Esophagus muscularis mucosa (tissue), 4 donors: ENCODE data around the gene C1orf167.

Source experiments
- EP300 ChIP-seq: sonication (generic); formaldehyde crosslinking; IDR thresholded peaks from one replicate; pipeline ENCODE4 v1.6.1; 2017; ENCODE audit warnings: antibody characterized with exemption
- POLR2A ChIP-seq: fragments of 450-650 bp; IDR thresholded peaks from one replicate; pipeline ENCODE4 v1.6.1; 2017; ENCODE audit warnings: antibody characterized with exemption, moderate library complexity, mild to moderate bottlenecking, low read depth
- TF ChIP-seq, protein P1 (sequence below), 3 experiments: fragments of 200-600 bp in 2 of 3; fragments of 450-650 bp in 1 of 3; sonication (generic) in 2 of 3; IDR thresholded peaks; one replicate each; pipeline ENCODE4 v1.5.1; 2017 to 2019; ENCODE audit warnings: antibody characterized with exemption in 3 of 3, mild to moderate bottlenecking in 2 of 3, moderate library complexity in 1 of 3

DNA sequence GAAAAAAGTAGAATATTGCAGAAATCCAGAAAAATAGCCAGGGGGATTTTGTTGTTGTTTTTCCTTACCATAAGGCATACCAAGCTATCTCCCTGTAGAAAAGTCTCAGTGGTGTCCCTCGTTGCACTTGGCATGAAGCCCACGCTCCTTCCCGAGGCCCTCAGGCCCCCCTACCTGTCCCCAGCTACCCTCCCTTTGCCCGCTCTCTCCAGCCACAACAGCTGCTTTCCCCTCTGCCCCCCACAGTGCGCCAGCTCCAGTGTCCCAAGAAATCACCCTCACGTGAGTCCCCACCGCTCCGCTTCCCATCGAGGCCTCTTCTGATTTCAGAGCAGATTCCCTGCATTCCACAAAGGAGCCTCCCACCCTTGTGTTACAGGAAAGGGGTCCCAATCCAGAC, 17.7 kb upstream of the C1orf167 start:
- TF ChIP-seq, protein P1, sequence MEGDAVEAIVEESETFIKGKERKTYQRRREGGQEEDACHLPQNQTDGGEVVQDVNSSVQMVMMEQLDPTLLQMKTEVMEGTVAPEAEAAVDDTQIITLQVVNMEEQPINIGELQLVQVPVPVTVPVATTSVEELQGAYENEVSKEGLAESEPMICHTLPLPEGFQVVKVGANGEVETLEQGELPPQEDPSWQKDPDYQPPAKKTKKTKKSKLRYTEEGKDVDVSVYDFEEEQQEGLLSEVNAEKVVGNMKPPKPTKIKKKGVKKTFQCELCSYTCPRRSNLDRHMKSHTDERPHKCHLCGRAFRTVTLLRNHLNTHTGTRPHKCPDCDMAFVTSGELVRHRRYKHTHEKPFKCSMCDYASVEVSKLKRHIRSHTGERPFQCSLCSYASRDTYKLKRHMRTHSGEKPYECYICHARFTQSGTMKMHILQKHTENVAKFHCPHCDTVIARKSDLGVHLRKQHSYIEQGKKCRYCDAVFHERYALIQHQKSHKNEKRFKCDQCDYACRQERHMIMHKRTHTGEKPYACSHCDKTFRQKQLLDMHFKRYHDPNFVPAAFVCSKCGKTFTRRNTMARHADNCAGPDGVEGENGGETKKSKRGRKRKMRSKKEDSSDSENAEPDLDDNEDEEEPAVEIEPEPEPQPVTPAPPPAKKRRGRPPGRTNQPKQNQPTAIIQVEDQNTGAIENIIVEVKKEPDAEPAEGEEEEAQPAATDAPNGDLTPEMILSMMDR (IDR thresholded peaks at IDR 0.05): no peak
- TF ChIP-seq POLR2A (no peak), EP300 (no peak)
